A549 (cell line): ENCODE measurements around the gene SLC13A5.

Experiments used
- CTCF ChIP-seq: fragments of >200 bp; sonication (Bioruptor Twin); formaldehyde crosslinking; IDR thresholded peaks from 3 replicates; pipeline ENCODE4 v1.5.1; 2016
- EP300 ChIP-seq, 2 experiments: fragments of >200 bp; sonication (Bioruptor Twin); formaldehyde crosslinking; IDR thresholded peaks; 2 replicates in 1 of 2; 3 replicates in 1 of 2; pipeline ENCODE4 v1.6.1; 2016 to 2017
- HMGXB4 ChIP-seq: fragments of 250-450 bp; sonication (Bioruptor Pico); IDR thresholded peaks from 2 replicates; pipeline ENCODE4 v1.5.0; 2021; ENCODE audit warnings: mild to moderate bottlenecking, moderate library complexity, borderline replicate concordance
- JUN ChIP-seq, 2 experiments: fragments of >200 bp; sonication (Bioruptor Twin); formaldehyde crosslinking; IDR thresholded peaks; 2 replicates in 1 of 2; 3 replicates in 1 of 2; pipeline ENCODE4 v1.6.1; 2016 to 2017
- MYC ChIP-seq: IDR thresholded peaks from 2 replicates; pipeline ENCODE4 v1.6.1; 2012; ENCODE audit warnings: mild to moderate bottlenecking, inconsistent platforms, low read length, improper control_type of control experiment, borderline replicate concordance
- POLR2A ChIP-seq: IDR thresholded peaks from 2 replicates; pipeline ENCODE4 v1.6.1; 2012; ENCODE audit warnings: mild to moderate bottlenecking, low read length
- RAD21 ChIP-seq, 2 experiments: fragments of >200 bp in 1 of 2; sonication (Bioruptor Twin) in 1 of 2; formaldehyde crosslinking in 1 of 2; IDR thresholded peaks in 1 of 2; conservative IDR thresholded peaks in 1 of 2; 2 replicates in 1 of 2; 3 replicates in 1 of 2; pipeline ENCODE4 v1.6.1; 2012 to 2018; ENCODE audit warnings: inconsistent platforms in 1 of 2
- RNF2 ChIP-seq: fragments of 200-600 bp; sonication (generic); IDR thresholded peaks from 2 replicates; pipeline ENCODE4 v1.6.1; 2016; ENCODE audit warnings: low read depth, mild to moderate bottlenecking, antibody characterized with exemption, moderate library complexity, borderline replicate concordance

- no peak for TF ChIP-seq CTCF
- TF ChIP-seq JUN (IDR thresholded peaks at IDR 0.05), result no peak
- TF ChIP-seq MYC, result no peak
- TF ChIP-seq POLR2A, result no peak
- no peak for TF ChIP-seq HMGXB4 (CRISPR knock-in tag)
- TF ChIP-seq EP300 (IDR thresholded peaks at IDR 0.05), result no peak
- TF ChIP-seq RAD21 (conservative IDR thresholded peaks at IDR 0.05 in 1 of 2, IDR thresholded peaks at IDR 0.05 in 1 of 2), result no peak
- no peak for TF ChIP-seq RNF2
Observed at GRCh38 chr17:6636616-6637457, 76.3 kb downstream of the SLC13A5 start.
